Upper lobe of left lung (tissue), 6 donors: Measurements from ENCODE around the gene CHSY3. TPM values are rescaled to one million over a fixed set of nuclear protein-coding genes. Genes with fewer than 3 reads are reported as not detected.
A peak's percentile ranks its signal among the peaks of the same experiment; 100 is the strongest.

Source experiments
- ATAC-seq, 2 donors: fragments of 200-7000 bp; cut with Tn5 transposase; one replicate each; pipeline ENCODE4 v1.9.1; 2022; ENCODE audit warnings: mild to moderate bottlenecking in 2 of 2, moderate library complexity in 2 of 2; ENCODE audit not compliant: low FRiP score in 2 of 2
- DNase-seq, 2 donors: peaks; one replicate each; pipeline ENCODE4 v3.0.0-alpha.2; 2019 to 2020
- H3K27ac ChIP-seq, 4 donors: fragments of 200-600 bp; sonication (generic); one replicate each; pipeline ENCODE4 v1.5.1; 2016 to 2019
- H3K27me3 ChIP-seq, 4 donors: fragments of 200-600 bp; sonication (generic); one replicate each; pipeline ENCODE4 v1.5.1; 2017 to 2019
- H3K36me3 ChIP-seq, 4 donors: fragments of 200-600 bp; sonication (generic); one replicate each; pipeline ENCODE4 v1.5.1; 2016 to 2019
- H3K4me1 ChIP-seq, 4 donors: fragments of 200-600 bp; sonication (generic); one replicate each; pipeline ENCODE4 v1.5.1; 2018 to 2019
- H3K4me3 ChIP-seq, 4 donors: fragments of 200-600 bp; sonication (generic); one replicate each; pipeline ENCODE4 v1.5.1; 2017 to 2019; ENCODE audit warnings: mild to moderate bottlenecking in 2 of 4, moderate library complexity in 1 of 4
- H3K9me3 ChIP-seq, 4 donors: fragments of 200-600 bp; sonication (generic); one replicate each; pipeline ENCODE4 v1.5.1; 2018 to 2019
- CTCF ChIP-seq, 6 experiments: fragments of 450-650 bp in 4 of 6; fragments of 200-600 bp in 2 of 6; sonication (generic) in 2 of 6; IDR thresholded peaks; one replicate each; pipeline ENCODE4 v1.5.1; 2016 to 2019; ENCODE audit warnings: antibody characterized with exemption in 6 of 6
- EP300 ChIP-seq, 4 donors: sonication (generic); formaldehyde crosslinking; IDR thresholded peaks; one replicate each; pipeline ENCODE4 v1.5.1; 2017; ENCODE audit warnings: antibody characterized with exemption in 4 of 4, control low read depth in 2 of 4
- POLR2A ChIP-seq, 4 donors: fragments of 450-650 bp; IDR thresholded peaks; one replicate each; pipeline ENCODE4 v1.5.1; 2016 to 2017; ENCODE audit warnings: antibody characterized with exemption in 4 of 4, mild to moderate bottlenecking in 2 of 4
- POLR2AphosphoS5 ChIP-seq, 2 donors: sonication (generic); formaldehyde crosslinking; IDR thresholded peaks; one replicate each; pipeline ENCODE4 v1.5.1; 2017; ENCODE audit warnings: antibody characterized with exemption in 2 of 2
- WGBS, 2 donors: methylation state at CpG; one replicate each; pipeline ENCODE4 v1.1.5; 2017 to 2018; 5-methylcytosine and 5-hydroxymethylcytosine counted together
- total RNA-seq, 6 donors: library from RNA; depleted of rRNA in 4 of 6; stranded (reverse); fragments of >200 nt in 4 of 6; gene quantifications; one replicate each; pipeline versions ENCODE4 v1.1.0 to v1.2.1, GENCODE V29; 2016 to 2021
- donor health status: DM: no; HTN: no; CAD: no; lungs with moderate emphysema.
- donor health status: DM: no; HTN: yes; CAD: no; lungs with severe emphysema.

CHSY3 gene
- total RNA-seq = 1 to 10 TPM; 3.1 to 7.5 (median 6.3) TPM

- TF ChIP-seq EP300 (IDR thresholded peaks at IDR 0.05) (no peak), CTCF (IDR thresholded peaks at IDR 0.05) (peak in 3 of 6 experiments; percentile 26 to 64 (median 40)), POLR2A (IDR thresholded peaks at IDR 0.05) (peak in 2 of 4 donors; percentile 2 to 36), POLR2AphosphoS5 (IDR thresholded peaks at IDR 0.05) (peak in 1 of 2 donors; percentile 25)
- Histone ChIP-seq H3K36me3 (no peaks in the 10 kb centered on the region), H3K4me3 (peak within 1 kb of the TSS; percentile 59 to 89 (median 77)), H3K27me3 (peaks cover 0 to 13% (median 0%) of the 10 kb centered on the region in 4 donors), H3K4me1 (peaks cover 11 to 29% (median 21%) of the 10 kb centered on the region in 4 donors), H3K27ac (peak within 1 kb of the TSS; percentile 78 to 89 (median 84)), H3K9me3 (no peaks in the 10 kb centered on the region)
- ATAC-seq (peak; percentile 95), DNase-seq (peak; percentile 89 to 96)
- 0 to 3% methylated on average over 16 to 30 of the region's 62 CpGs for WGBS, 2 donors
Measured at GRCh38 chr5:129904102-129904666, at the start of gene CHSY3. Gene CHSY3 (plus strand): TSS chr5:129904465.

- Histone ChIP-seq H3K36me3 (no peaks in the 10 kb centered on the region), H3K4me3 (no peak overlapping the region), H3K27me3 (no peaks in the 10 kb centered on the region), H3K4me1 (peaks cover 0 to 6% (median 2%) of the 10 kb centered on the region in 4 donors), H3K27ac (no peak overlapping the region), H3K9me3 (no peaks in the 10 kb centered on the region)
- TF ChIP-seq CTCF (IDR thresholded peaks at IDR 0.05) (no peak), POLR2AphosphoS5 (IDR thresholded peaks at IDR 0.05) (no peak), EP300 (IDR thresholded peaks at IDR 0.05) (no peak), POLR2A (IDR thresholded peaks at IDR 0.05) (no peak)
- ATAC-seq (no peak), DNase-seq (no peak)
- 95 to 97% methylated on average over 1 of the region's 1 CpG for WGBS, 2 donors
Measured at GRCh38 chr5:129856325-129856724, 47.9 kb upstream of the CHSY3 start.

GRCh38 chr5:129857116-129857515 is 47.1 kb upstream of the CHSY3 start:
- WGBS, 2 donors = 41 to 50% methylated on average over 1 of the region's 1 CpG
- H3K36me3 ChIP-seq = no peaks in the 10 kb centered on the region
- H3K27ac ChIP-seq = no peak overlapping the region
- ATAC-seq (peak in 1 of 2 donors; percentile 29), DNase-seq (no peak)
- H3K27me3 ChIP-seq = no peaks in the 10 kb centered on the region
- H3K4me1 ChIP-seq = peaks cover 0 to 6% (median 2%) of the 10 kb centered on the region in 4 donors
- H3K9me3 ChIP-seq = no peaks in the 10 kb centered on the region
- TF ChIP-seq POLR2A (IDR thresholded peaks at IDR 0.05) (no peak), EP300 (IDR thresholded peaks at IDR 0.05) (no peak), CTCF (IDR thresholded peaks at IDR 0.05) (no peak), POLR2AphosphoS5 (IDR thresholded peaks at IDR 0.05) (no peak)
- no peak overlapping the region for H3K4me3 ChIP-seq

GRCh38 chr5:129858131-129858675 is 46.1 kb upstream of the CHSY3 start:
- no peaks in the 10 kb centered on the region for H3K36me3 ChIP-seq
- no peak for DNase-seq
- no peak for ATAC-seq
- H3K9me3 ChIP-seq = no peaks in the 10 kb centered on the region
- no peak overlapping the region for H3K4me3 ChIP-seq
- H3K27ac ChIP-seq = no peak overlapping the region
- H3K27me3 ChIP-seq = no peaks in the 10 kb centered on the region
- TF ChIP-seq CTCF (IDR thresholded peaks at IDR 0.05) = no peak
- no peak for TF ChIP-seq EP300 (IDR thresholded peaks at IDR 0.05)
- no peak for TF ChIP-seq POLR2A (IDR thresholded peaks at IDR 0.05)
- TF ChIP-seq POLR2AphosphoS5 (IDR thresholded peaks at IDR 0.05) = no peak
- peaks cover 0 to 4% (median under 1%) of the 10 kb centered on the region in 4 donors for H3K4me1 ChIP-seq

GRCh38 chr5:129884322-129884721 is 19.9 kb upstream of the CHSY3 start:
- Histone ChIP-seq H3K36me3 (no peaks in the 10 kb centered on the region), H3K9me3 (no peaks in the 10 kb centered on the region), H3K27me3 (no peaks in the 10 kb centered on the region), H3K27ac (no peak overlapping the region), H3K4me1 (no peaks in the 10 kb centered on the region), H3K4me3 (no peak overlapping the region)
- no peak for ATAC-seq
- no peak for DNase-seq
- 86 to 100% methylated on average over 1 of the region's 1 CpG for whole genome bisulfite sequencing, 2 donors
- TF ChIP-seq POLR2A (IDR thresholded peaks at IDR 0.05) = no peak
- TF ChIP-seq CTCF (IDR thresholded peaks at IDR 0.05) = no peak
- no peak for TF ChIP-seq EP300 (IDR thresholded peaks at IDR 0.05)
- no peak for TF ChIP-seq POLR2AphosphoS5 (IDR thresholded peaks at IDR 0.05)
